Measurements from ENCODE around the gene DAPK2.

- TF ChIP-seq FOXJ3 (CRISPR knock-in tag; IDR thresholded peaks at IDR 0.05; ENCODE audit: borderline replicate concordance) (no peak), MXI1 (IDR thresholded peaks at IDR 0.05; ENCODE audit: borderline replicate concordance, low read depth, low read length) (no peak), FOXC1 (CRISPR knock-in tag; IDR thresholded peaks at IDR 0.05; ENCODE audit: borderline replicate concordance) (no peak), SAFB2 (CRISPR knock-in tag; IDR thresholded peaks at IDR 0.05; ENCODE audit: borderline replicate concordance, low read depth) (no peak)
These were observed 127.4 kb downstream of the DAPK2 start for GRCh38 chr15:63918901-63919348.

Data from HepG2 (cell line).